K562 (cell line): ENCODE data around the gene CDC123. TPM values are rescaled to one million over a fixed set of nuclear protein-coding genes. Genes with fewer than 3 reads are reported as not detected.

ENCODE experiments used
- ATAC-seq: fragments of 200-7000 bp; cut with Tn5 transposase; 3 replicates; pipeline ENCODE4 v1.9.1; 2020; ENCODE audit warnings: moderate library complexity
- BruUV-seq: library from RNA; stranded (reverse); fragments of 400-500 nt; replicated peaks from 2 replicates; lab custom pipeline; 2021; lab: Mats Ljungman, UMichigan
- CTCF ChIA-PET: fragments of 300-600 bp; formaldehyde crosslinking; extraction: SDS; loops from one replicate; lab custom pipeline; 2021; ENCODE audit warnings: low intra/inter-chr PET ratio; lab: Yijun Ruan, JAX
- POLR2A ChIA-PET: fragments of 300-600, 350-650 bp; sonication (Branson Sonifier 250); formaldehyde crosslinking; extraction: SDS; loops from one replicate; lab custom pipeline; 2021; ENCODE audit warnings: antibody characterized with exemption, inconsistent platforms; lab: Yijun Ruan, JAX
- DNase-seq, 4 experiments: peaks; one replicate each; pipeline versions ENCODE4 v3.0.0 to v3.0.0-alpha.2; 2011 to 2018; ENCODE audit warnings: low spot score in 3 of 4, mixed read lengths in 3 of 4; ENCODE audit errors: extremely low read depth in 1 of 4
- FAIRE-seq: peaks from 2 replicates; lab custom pipeline; 2011; peaks lifted over from hg19 to GRCh38; lab: Jason Lieb, UNC
- H2AFZ ChIP-seq: 2 replicates; pipeline ENCODE4 v1.6.0; 2011; ENCODE audit warnings: low read depth, low read length, control low read depth, inconsistent platforms
- H3K27ac ChIP-seq: fragments of 200-600 bp; 3 replicates; pipeline ENCODE4 v1.8.0; 2011; ENCODE audit warnings: low read depth, mild to moderate bottlenecking, control low read depth, inconsistent platforms, low read length, moderate library complexity, mixed read lengths; ENCODE audit errors: extremely low read depth
- H3K27me3 ChIP-seq, 2 experiments: fragments of 300-600 bp in 1 of 2; 2 replicates in 1 of 2; 3 replicates in 1 of 2; pipeline versions ENCODE4 v1.6.0 to v1.8.0; 2011; ENCODE audit warnings: inconsistent platforms in 2 of 2, low read length in 2 of 2, mild to moderate bottlenecking in 1 of 2, mixed read lengths in 1 of 2, moderate library complexity in 1 of 2; ENCODE audit not compliant: control insufficient read depth in 2 of 2, insufficient read depth in 2 of 2
- H3K36me3 ChIP-seq: fragments of 300-600 bp; 3 replicates; pipeline ENCODE4 v1.8.0; 2011; ENCODE audit warnings: mild to moderate bottlenecking, low read length, inconsistent platforms; ENCODE audit not compliant: control insufficient read depth, insufficient read depth
- H3K4me1 ChIP-seq, 2 experiments: fragments of 200-600 bp in 1 of 2; replicated peaks in 1 of 2; 2 replicates in 1 of 2; 3 replicates in 1 of 2; pipeline versions ENCODE4 v1.5.1 to v1.8.0; 2011; ENCODE audit warnings: inconsistent platforms in 2 of 2, low read length in 2 of 2, mild to moderate bottlenecking in 1 of 2, mixed read lengths in 1 of 2, moderate library complexity in 1 of 2; ENCODE audit not compliant: control insufficient read depth in 2 of 2, insufficient read depth in 2 of 2
- H3K4me2 ChIP-seq: 2 replicates; pipeline ENCODE4 v1.6.1; 2011; ENCODE audit warnings: low read length, control low read depth, inconsistent platforms, mixed read lengths; ENCODE audit not compliant: insufficient read depth
- H3K4me3 ChIP-seq: fragments of 200-600 bp; sonication (generic), shearing (Covaris generic); 2 replicates; pipeline ENCODE4 v1.5.1; 2016; ENCODE audit warnings: control low read depth, inconsistent platforms
- H3K79me2 ChIP-seq: fragments of 200-600 bp; 3 replicates; pipeline ENCODE4 v1.8.0; 2011; ENCODE audit warnings: low read length, inconsistent platforms; ENCODE audit not compliant: control insufficient read depth, insufficient read depth
- H3K9ac ChIP-seq, 2 experiments: 2 replicates each; pipeline versions ENCODE4 v1.6.0 to v1.6.1; 2011; ENCODE audit warnings: low read depth in 2 of 2, low read length in 2 of 2, control low read depth in 1 of 2, inconsistent platforms in 1 of 2, mild to moderate bottlenecking in 1 of 2, mixed read lengths in 1 of 2; ENCODE audit not compliant: insufficient read depth in 1 of 2
- H3K9me1 ChIP-seq: one replicate; pipeline ENCODE4 v1.6.0; 2011; ENCODE audit warnings: inconsistent platforms, mild to moderate bottlenecking, low read length, moderate library complexity; ENCODE audit not compliant: control insufficient read depth, insufficient read depth
- H3K9me3 ChIP-seq: replicated peaks from 2 replicates; pipeline ENCODE4 v1.5.1; 2011; ENCODE audit warnings: low read depth, low read length, inconsistent platforms; ENCODE audit not compliant: control insufficient read depth, insufficient read depth
- H4K20me1 ChIP-seq: replicated peaks from 2 replicates; pipeline ENCODE4 v1.6.1; 2011; ENCODE audit warnings: low read length, inconsistent platforms, mixed read lengths; ENCODE audit not compliant: control insufficient read depth, insufficient read depth
- ATF7 ChIP-seq: fragments of 450-650 bp; IDR thresholded peaks from 2 replicates; pipeline ENCODE4 v1.7.1; 2014; ENCODE audit warnings: mild to moderate bottlenecking, moderate library complexity
- CC2D1A ChIP-seq: fragments of 450-650 bp; IDR thresholded peaks from 2 replicates; pipeline ENCODE4 v1.6.1; 2017; ENCODE audit warnings: mild to moderate bottlenecking
- CEBPB ChIP-seq: fragments of 450-650 bp; IDR thresholded peaks from 2 replicates; pipeline ENCODE4 v1.6.1; 2016; ENCODE audit warnings: missing genetic modification characterization, missing compliant biosample characterization
- CTCFL ChIP-seq: IDR thresholded peaks from 2 replicates; pipeline ENCODE4 v1.6.1; 2011; ENCODE audit warnings: borderline replicate concordance, low read depth, mild to moderate bottlenecking, moderate library complexity, low read length; ENCODE audit not compliant: insufficient read depth, poor library complexity, severe bottlenecking
- DLX4 ChIP-seq: fragments of 250-450 bp; sonication (Bioruptor Pico); IDR thresholded peaks from 2 replicates; pipeline ENCODE4 v1.6.1; 2021; ENCODE audit warnings: mild to moderate bottlenecking
- FOXA1 ChIP-seq: fragments of 450-650 bp; IDR thresholded peaks from 2 replicates; pipeline ENCODE4 v1.6.1; 2016; ENCODE audit warnings: mild to moderate bottlenecking, borderline replicate concordance
- GATA2 ChIP-seq: sonication (generic); formaldehyde crosslinking; IDR thresholded peaks from 2 replicates; pipeline ENCODE4 v1.4.0; 2020; ENCODE audit warnings: mild to moderate bottlenecking, missing genetic modification reagents
- IRF1 ChIP-seq: sonication (generic); formaldehyde crosslinking; IDR thresholded peaks from 2 replicates; pipeline ENCODE4 v1.8.0; 2022; ENCODE audit warnings: missing genetic modification reagents, mild to moderate bottlenecking, borderline replicate concordance
- KDM2B ChIP-seq: fragments of 250-450 bp; sonication (Bioruptor Pico); IDR thresholded peaks from 2 replicates; pipeline ENCODE4 v1.8.0; 2021; ENCODE audit warnings: mild to moderate bottlenecking, moderate library complexity
- KDM5B ChIP-seq: fragments of 200-600 bp; sonication (generic); IDR thresholded peaks from 2 replicates; pipeline ENCODE4 v1.6.1; 2012; ENCODE audit warnings: low read depth, mild to moderate bottlenecking, moderate library complexity, low read length, control low read depth, inconsistent platforms; ENCODE audit not compliant: insufficient replicate concordance
- L3MBTL2 ChIP-seq: fragments of 450-650 bp; IDR thresholded peaks from 2 replicates; pipeline ENCODE4 v1.6.1; 2016; ENCODE audit warnings: mild to moderate bottlenecking, moderate library complexity
- MIER1 ChIP-seq: fragments of 450-650 bp; IDR thresholded peaks from 2 replicates; pipeline ENCODE4 v1.6.1; 2016; ENCODE audit warnings: antibody characterized with exemption, mild to moderate bottlenecking, low read depth
- POLR2A ChIP-seq: fragments of 450-650 bp; conservative IDR thresholded peaks from 2 replicates; pipeline ENCODE4 v1.6.1; 2016
- TCFL5 ChIP-seq: fragments of 250-450 bp; sonication (Bioruptor Pico); conservative IDR thresholded peaks from 2 replicates; pipeline ENCODE4 v1.6.1; 2021; ENCODE audit warnings: mild to moderate bottlenecking, moderate library complexity, matching md5 sums
- TEAD2 ChIP-seq: fragments of 450-650 bp; IDR thresholded peaks from 2 replicates; pipeline ENCODE4 v1.6.1; 2016; ENCODE audit warnings: missing genetic modification characterization, control low read depth, missing compliant biosample characterization
- TFAM ChIP-seq: fragments of 250-450 bp; sonication (Bioruptor Pico); conservative IDR thresholded peaks from 2 replicates; pipeline ENCODE4 v1.5.0; 2021; ENCODE audit warnings: mild to moderate bottlenecking, moderate library complexity
- ZFX ChIP-seq: sonication (generic); formaldehyde crosslinking; IDR thresholded peaks from 2 replicates; pipeline ENCODE4 v1.8.0; 2022; ENCODE audit warnings: mild to moderate bottlenecking, missing genetic modification reagents, moderate library complexity
- ZNF212 ChIP-seq: fragments of 450-650 bp; formaldehyde crosslinking; IDR thresholded peaks from 2 replicates; pipeline ENCODE4 v1.4.0; 2020; ENCODE audit warnings: mild to moderate bottlenecking
- ZNF232 ChIP-seq: sonication (generic); formaldehyde crosslinking; IDR thresholded peaks from 2 replicates; pipeline ENCODE4 v1.8.0; 2022; ENCODE audit warnings: mild to moderate bottlenecking, missing genetic modification reagents
- ZNF668 ChIP-seq: fragments of 250-450 bp; sonication (Bioruptor Pico); IDR thresholded peaks from 2 replicates; pipeline ENCODE4 v1.8.0; 2022; ENCODE audit warnings: mild to moderate bottlenecking, inconsistent platforms
- ZNF785 ChIP-seq: fragments of 250-450 bp; sonication (Bioruptor Pico); IDR thresholded peaks from 2 replicates; pipeline ENCODE4 v1.4.0; 2020; ENCODE audit warnings: mild to moderate bottlenecking
- WGBS: fragments of 100-300 bp; shearing (Covaris generic); methylation state at CpG from one replicate; pipeline ENCODE4 v1.1.6; 2016; ENCODE audit warnings: low coverage, mixed read lengths; ENCODE audit not compliant: insufficient coverage; ENCODE audit errors: missing lambda C conversion rate; 5-methylcytosine and 5-hydroxymethylcytosine counted together
- in situ Hi-C: fragments of 300-500 bp; cut with MboI; formaldehyde crosslinking; loops from 4 replicates; pipeline ENCODE4 v1.15.0; 2018; ENCODE audit warnings: inconsistent platforms, mixed read lengths
- intact Hi-C: fragments of 100-400 bp; cut with micrococcal nuclease; formaldehyde crosslinking; loops from 2 replicates; pipeline ENCODE4 v1.14.2; 2022
- polyA plus RNA-seq, 8 experiments: library from polyadenylated mRNA; depleted of rRNA in 4 of 8; stranded (reverse) in 5 of 8; unstranded in 3 of 8; fragments of >200 nt; fragmentation: Nextera tagmentation in 2 of 8; fragmentation: Illumina TruSeq in 1 of 8; extraction: Ambion mirVana in 2 of 8; extraction: Trizol in 1 of 8; gene quantifications; 2 replicates each; pipeline versions ENCODE4 v1.2.1 to v1.2.3, GENCODE V29; 2011 to 2014; ENCODE audit warnings: inconsistent platforms in 1 of 8, missing spikeins in 1 of 8
- total RNA-seq, 7 experiments: library from RNA; depleted of rRNA in 6 of 7; stranded (reverse); fragments of >200 nt in 6 of 7; fragmentation: Illumina TruSeq in 2 of 7; extraction: Trizol in 2 of 7; gene quantifications; 2 replicates each; pipeline versions ENCODE4 v1.2.1 to v1.2.3, GENCODE V29; 2011 to 2021; ENCODE audit warnings: low replicate concordance in 1 of 7

The CDC123 gene
- total and polyA plus RNA-seq, 9 of the 15 experiments (the other 6 are each of a cell fraction or from before 2014, with no cell fraction given) = 137 to 288 (median 175) TPM

GRCh38 chr10:12264204-12264940 lies 68.4 kb downstream of the CDC123 start (continued):
- peak; percentile 37 for TF ChIP-seq CTCFL
- peak; percentile 86 for TF ChIP-seq L3MBTL2
- peak; percentile 58 for TF ChIP-seq ZFX (CRISPR knock-in tag)
- TF ChIP-seq ZNF212 (CRISPR knock-in tag) = no peak
- no peak for TF ChIP-seq GATA2

- no peak for DNase-seq
- H3K4me3 ChIP-seq = no peak overlapping the region
- no peak for ATAC-seq
- no peaks in the 10 kb centered on the region for H3K36me3 ChIP-seq
- no TSS peak for BruUV-seq
- H3K4me1 ChIP-seq = peaks cover 20 to 22% of the 10 kb centered on the region in 2 experiments; a peak in 4 of 5 replicates
- POLR2A ChIA-PET = no interaction called here
- in situ Hi-C loops (loop anchor here (10.0 kb wide), 1 partner anchor 816 kb away; no protein-coding TSS in a partner anchor), intact Hi-C loops (loop anchor here (10.0 kb wide), 2 partner anchors 86 to 136 kb away; no protein-coding TSS in a partner anchor)
- no peaks in the 10 kb centered on the region for H3K9me3 ChIP-seq
- FAIRE-seq = no peak
- H3K79me2 ChIP-seq = no peaks in the 10 kb centered on the region
- H3K4me2 ChIP-seq = no peak overlapping the region
- CTCF ChIA-PET = no interaction called here
- H3K27ac ChIP-seq = no peak overlapping the region
- no peaks in the 10 kb centered on the region for H3K9me1 ChIP-seq
- 38% methylated on average over 2 of the region's 2 CpGs for WGBS
- H3K9ac ChIP-seq = no peak overlapping the region
- no peaks in the 10 kb centered on the region for H4K20me1 ChIP-seq
- H2AFZ ChIP-seq = no peak overlapping the region; the same call in 1 of the 2 replicates
- no peaks in the 10 kb centered on the region for H3K27me3 ChIP-seq
- TF ChIP-seq ZNF668 (no peak), ATF7 (no peak), TFAM (no peak), MIER1 (no peak), KDM2B (CRISPR knock-in tag) (no peak), TCFL5 (CRISPR knock-in tag) (no peak), CC2D1A (no peak), ZNF785 (no peak), FOXA1 (no peak), TEAD2 (tag) (no peak), DLX4 (CRISPR knock-in tag) (no peak), ZNF232 (CRISPR knock-in tag) (no peak), IRF1 (CRISPR knock-in tag) (no peak), CEBPB (tag) (no peak), POLR2A (no peak), KDM5B (no peak)
Measured at GRCh38 chr10:12269056-12269455, 73.1 kb downstream of the CDC123 start.
